ENCODE measurements around the gene SMAD5. TPM values are rescaled to one million over a fixed set of nuclear protein-coding genes. Genes with fewer than 3 reads are reported as not detected.

The SMAD5 gene
- total RNA-seq, 3 donors from 2014 or later: 3.5 to 10.1 (median 6.0) TPM

DNA sequence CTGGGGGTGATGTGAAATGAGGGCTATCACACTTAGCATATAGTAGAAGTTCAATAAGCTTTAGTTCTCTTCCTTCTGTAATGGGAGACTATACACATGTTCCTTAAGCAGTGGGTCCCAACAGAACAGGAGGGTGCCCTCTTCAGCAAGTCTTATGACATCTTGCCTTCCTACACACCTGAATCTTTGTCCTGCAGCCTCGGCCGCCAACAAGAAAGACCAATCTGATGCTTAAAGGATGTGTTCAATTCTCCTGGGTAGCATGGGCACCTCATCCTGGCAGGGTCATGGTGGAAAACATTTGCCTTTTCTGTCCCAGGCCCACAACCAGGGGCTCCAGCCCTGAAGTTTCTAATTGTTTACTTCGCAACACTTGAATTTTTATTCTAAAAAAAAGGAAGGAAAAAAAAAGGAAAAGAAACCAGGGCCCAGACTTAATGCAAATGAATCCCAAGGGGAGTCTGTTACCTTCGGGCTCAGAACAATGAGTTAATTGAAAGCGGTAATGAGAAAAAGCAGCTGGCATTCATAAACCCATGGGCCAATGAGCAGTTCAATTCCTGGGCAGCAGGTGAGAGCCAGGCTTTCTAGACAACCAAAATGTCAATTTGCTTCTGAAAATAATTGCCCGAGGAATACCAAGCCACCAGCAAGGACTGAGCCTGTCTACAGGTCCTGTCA is 26.2 kb upstream of the SMAD5 start:
- DNase-seq: no peak
- H3K9me3 Mint-ChIP-seq: no peaks in the 10 kb centered on the region
- no peak for ATAC-seq
- H3K27me3 Mint-ChIP-seq (ENCODE audit: low read depth): peaks cover 2% of the 10 kb centered on the region
- H3K4me3 Mint-ChIP-seq: no peak overlapping the region
- no peaks in the 10 kb centered on the region for H3K4me1 Mint-ChIP-seq (ENCODE audit: low read depth)
- no peaks in the 10 kb centered on the region for H3K36me3 Mint-ChIP-seq (ENCODE audit: insufficient read depth)

DNA sequence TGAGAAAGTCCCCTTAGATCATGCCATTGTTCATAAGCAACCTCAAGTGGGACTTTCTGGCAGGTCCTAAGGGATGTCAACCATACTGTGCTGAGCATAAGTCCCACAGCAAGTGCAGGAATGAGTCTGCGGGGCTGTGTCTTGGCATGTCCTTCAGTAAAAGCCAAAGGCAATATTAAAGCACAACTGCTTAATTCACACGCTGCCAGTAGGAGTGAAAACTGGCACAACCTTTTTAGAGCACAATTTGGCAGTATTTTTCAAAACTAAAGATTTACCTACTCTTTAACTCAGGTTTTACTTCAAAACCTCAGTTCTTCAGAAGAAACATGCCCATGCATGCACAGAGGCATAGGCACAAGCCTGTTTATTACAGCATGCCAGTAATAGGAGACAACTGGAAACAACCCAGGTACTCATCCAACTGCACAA is 24.4 kb upstream of the SMAD5 start:
- ATAC-seq: no peak
- H3K4me1 Mint-ChIP-seq (ENCODE audit: low read depth): no peaks in the 10 kb centered on the region
- H3K9me3 Mint-ChIP-seq: no peaks in the 10 kb centered on the region

GRCh38 chr5:136108766-136109165 is 23.9 kb upstream of the SMAD5 start:
- Mint-ChIP-seq H3K27me3 (ENCODE audit: low read depth) (peaks cover 11% of the 10 kb centered on the region), H3K4me3 (no peak overlapping the region), H3K9me3 (no peaks in the 10 kb centered on the region), H3K4me1 (ENCODE audit: low read depth) (no peaks in the 10 kb centered on the region), H3K36me3 (ENCODE audit: insufficient read depth) (no peaks in the 10 kb centered on the region)
- no peak for ATAC-seq
- no peak for DNase-seq

More for the DNA sequence above, 24.4 kb upstream of the SMAD5 start:
- Mint-ChIP-seq H3K4me3 (no peak overlapping the region), H3K36me3 (ENCODE audit: insufficient read depth) (no peaks in the 10 kb centered on the region), H3K27me3 (ENCODE audit: low read depth) (peaks cover 8% of the 10 kb centered on the region)
- no peak for DNase-seq

DNA sequence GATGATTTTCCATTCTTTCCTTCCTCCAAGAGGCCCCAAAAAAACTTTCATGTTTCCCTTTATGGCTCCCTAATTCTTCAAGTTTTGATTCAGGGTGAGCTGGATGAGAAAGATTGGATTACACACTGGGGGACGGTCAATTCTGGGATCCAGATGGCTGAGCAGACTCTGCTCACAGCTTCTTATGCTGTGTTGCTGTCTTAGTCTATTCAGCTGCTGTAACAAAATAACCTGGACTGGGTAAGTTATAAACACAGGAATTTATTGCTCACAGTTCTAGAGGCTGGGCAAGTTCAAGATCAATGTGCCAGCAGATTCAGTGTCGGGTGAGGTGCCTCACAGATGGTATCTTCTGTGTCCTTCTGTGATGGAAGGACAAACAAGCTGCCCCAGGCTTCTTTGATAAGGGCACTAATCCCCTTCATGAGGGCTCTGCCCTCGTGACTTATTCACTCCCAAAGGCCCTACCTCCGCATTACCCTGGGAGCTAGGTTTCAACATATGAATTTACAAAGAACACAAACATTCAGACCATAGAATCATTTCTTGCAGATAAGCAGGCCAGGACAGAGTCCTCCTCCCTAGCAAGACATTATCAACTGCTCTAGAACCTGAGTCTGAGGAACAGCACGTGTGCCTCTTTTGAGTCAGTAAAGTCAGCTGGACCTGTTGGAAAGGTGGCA is 23.1 kb upstream of the SMAD5 start:
- no peak for DNase-seq
- no peaks in the 10 kb centered on the region for H3K36me3 Mint-ChIP-seq (ENCODE audit: insufficient read depth)
- H3K4me3 Mint-ChIP-seq: no peak overlapping the region
- no peaks in the 10 kb centered on the region for H3K9me3 Mint-ChIP-seq
- peaks cover 11% of the 10 kb centered on the region for H3K27me3 Mint-ChIP-seq (ENCODE audit: low read depth)
- H3K4me1 Mint-ChIP-seq (ENCODE audit: low read depth): no peaks in the 10 kb centered on the region
- no peak for ATAC-seq

DNA sequence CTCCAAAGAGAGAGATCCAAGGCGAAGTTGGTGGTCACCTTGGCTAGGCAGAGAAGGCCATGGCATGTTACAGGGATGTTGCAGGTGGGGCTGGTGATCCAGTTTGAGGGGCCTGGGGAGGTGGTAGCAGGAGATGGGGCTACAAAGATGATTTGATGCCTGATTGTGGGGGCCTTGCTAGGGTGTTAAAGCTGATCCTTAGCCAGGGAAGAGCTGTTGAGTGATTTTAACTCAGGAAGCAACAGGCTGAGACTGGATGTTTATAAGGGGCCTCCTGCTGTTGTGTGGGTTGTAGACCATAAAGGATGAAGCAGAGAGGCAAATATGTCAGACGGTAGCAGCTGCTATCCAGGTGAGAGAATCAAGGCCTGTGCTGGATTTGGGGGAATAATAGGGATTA is 19.0 kb upstream of the SMAD5 start:
- DNase-seq (no peak), ATAC-seq (no peak)
- H3K9me3 Mint-ChIP-seq: no peaks in the 10 kb centered on the region
- peaks cover 12% of the 10 kb centered on the region for H3K27me3 Mint-ChIP-seq (ENCODE audit: low read depth)
- no peaks in the 10 kb centered on the region for H3K4me1 Mint-ChIP-seq (ENCODE audit: low read depth)
- H3K4me3 Mint-ChIP-seq: no peak overlapping the region
- H3K36me3 Mint-ChIP-seq (ENCODE audit: insufficient read depth): no peaks in the 10 kb centered on the region

GRCh38 chr5:136114414-136115125 is 18.1 kb upstream of the SMAD5 start:
- Mint-ChIP-seq H3K27me3 (ENCODE audit: low read depth) (peaks cover 12% of the 10 kb centered on the region), H3K4me3 (no peak overlapping the region), H3K4me1 (ENCODE audit: low read depth) (no peaks in the 10 kb centered on the region), H3K36me3 (ENCODE audit: insufficient read depth) (no peaks in the 10 kb centered on the region), H3K9me3 (no peaks in the 10 kb centered on the region)
- DNase-seq (no peak), ATAC-seq (no peak)

DNA sequence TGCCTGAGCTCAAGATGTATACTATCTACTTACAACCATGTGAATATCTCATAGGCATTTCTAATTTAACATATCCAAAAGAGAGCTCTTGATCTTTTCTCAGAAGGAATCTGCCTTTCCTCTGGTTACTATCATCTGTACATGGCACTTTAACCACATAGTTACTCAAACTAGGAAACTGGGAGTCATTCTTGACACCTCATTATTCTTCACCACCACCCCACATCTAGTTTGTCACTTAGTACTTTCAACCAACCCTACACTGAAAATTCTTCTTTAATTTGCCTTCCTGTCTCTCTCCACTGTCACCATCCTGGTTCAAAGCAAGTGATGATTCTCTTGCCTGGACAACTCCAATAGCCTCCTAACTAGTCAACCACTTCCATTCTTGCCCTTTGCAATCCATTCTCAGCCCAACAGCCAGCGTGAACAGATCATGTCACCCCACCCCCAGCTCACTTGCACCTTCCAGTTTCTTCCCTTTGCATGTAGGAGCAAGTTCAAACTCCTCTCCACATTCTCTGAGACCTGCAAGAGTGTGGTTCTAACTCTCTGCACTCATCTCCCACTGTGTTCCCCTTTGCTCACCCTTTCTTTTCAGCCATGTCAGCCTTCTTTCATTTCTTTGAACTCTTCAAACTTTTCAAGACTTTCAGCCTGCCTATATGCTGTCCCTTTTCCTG is 17.3 kb upstream of the SMAD5 start:
- no peaks in the 10 kb centered on the region for H3K4me1 Mint-ChIP-seq (ENCODE audit: low read depth)
- no peak overlapping the region for H3K4me3 Mint-ChIP-seq
- ATAC-seq (peak; percentile 58 to 61), DNase-seq (no peak)
- H3K27me3 Mint-ChIP-seq (ENCODE audit: low read depth): peaks cover 12% of the 10 kb centered on the region
- no peaks in the 10 kb centered on the region for H3K9me3 Mint-ChIP-seq
- H3K36me3 Mint-ChIP-seq (ENCODE audit: insufficient read depth): no peaks in the 10 kb centered on the region

GRCh38 chr5:136120529-136120928 is 12.1 kb upstream of the SMAD5 start:
- Mint-ChIP-seq H3K27me3 (ENCODE audit: low read depth) (peaks cover 7% of the 10 kb centered on the region), H3K4me3 (no peak overlapping the region), H3K36me3 (ENCODE audit: insufficient read depth) (no peaks in the 10 kb centered on the region), H3K4me1 (ENCODE audit: low read depth) (no peaks in the 10 kb centered on the region), H3K9me3 (no peaks in the 10 kb centered on the region)
- ATAC-seq: no peak
- DNase-seq: no peak

GRCh38 chr5:136123236-136123768 is 9.3 kb upstream of the SMAD5 start:
- H3K4me1 Mint-ChIP-seq (ENCODE audit: low read depth): no peaks in the 10 kb centered on the region
- peak in 1 of 2 donors; percentile 63 for ATAC-seq
- no peaks in the 10 kb centered on the region for H3K36me3 Mint-ChIP-seq (ENCODE audit: insufficient read depth)
- no peak for DNase-seq
- H3K9me3 Mint-ChIP-seq: no peaks in the 10 kb centered on the region
- no peak overlapping the region for H3K4me3 Mint-ChIP-seq
- peaks cover 22% of the 10 kb centered on the region for H3K27me3 Mint-ChIP-seq (ENCODE audit: low read depth)

DNA sequence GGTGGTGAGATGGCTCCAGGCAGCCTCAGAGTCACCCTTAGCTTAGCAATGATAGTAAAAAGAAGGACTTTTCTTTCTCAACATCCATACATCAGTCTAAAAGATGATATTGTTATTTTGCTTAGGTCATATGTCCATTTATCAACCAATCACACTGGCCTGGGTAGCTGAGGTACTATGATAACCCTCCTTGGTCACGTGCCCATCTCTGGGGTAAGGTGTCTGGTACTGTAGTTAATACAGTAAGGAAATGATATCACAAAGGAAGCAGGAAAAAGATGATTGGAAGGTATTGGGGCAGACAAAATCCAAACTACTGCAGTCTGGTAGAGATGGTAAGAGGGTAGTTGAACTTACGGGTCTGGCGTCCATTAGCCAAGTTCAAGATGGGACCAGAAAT is 5.1 kb upstream of the SMAD5 start:
- H3K27me3 Mint-ChIP-seq (ENCODE audit: low read depth): peaks cover 40% of the 10 kb centered on the region
- no peaks in the 10 kb centered on the region for H3K9me3 Mint-ChIP-seq
- H3K4me1 Mint-ChIP-seq (ENCODE audit: low read depth): peaks cover 3% of the 10 kb centered on the region
- ATAC-seq (no peak), DNase-seq (no peak)
- no peak overlapping the region for H3K4me3 Mint-ChIP-seq
- no peaks in the 10 kb centered on the region for H3K36me3 Mint-ChIP-seq (ENCODE audit: insufficient read depth)

DNA sequence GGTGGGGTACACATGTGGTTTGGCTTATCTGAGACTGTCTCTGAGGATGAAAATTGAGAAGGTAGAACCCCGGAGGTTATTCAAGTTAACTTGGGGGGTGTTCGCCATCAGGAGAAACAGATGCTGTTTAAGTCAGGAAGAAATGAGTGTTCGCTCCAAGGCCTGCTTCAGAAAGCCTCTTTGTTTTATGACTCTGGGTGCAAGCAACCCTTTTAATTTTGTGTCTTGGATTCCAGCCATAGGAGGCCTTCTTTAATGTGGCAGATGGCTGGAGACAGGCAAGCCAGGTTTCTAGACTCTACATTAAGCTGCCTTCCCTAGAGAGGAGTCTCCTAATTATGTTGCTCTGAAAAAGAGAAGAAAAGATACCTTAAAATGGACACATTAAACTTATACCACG is 4.2 kb upstream of the SMAD5 start:
- Mint-ChIP-seq H3K4me1 (ENCODE audit: low read depth) (peaks cover 3% of the 10 kb centered on the region), H3K27me3 (ENCODE audit: low read depth) (peaks cover 43% of the 10 kb centered on the region), H3K4me3 (no peak overlapping the region), H3K9me3 (no peaks in the 10 kb centered on the region), H3K36me3 (ENCODE audit: insufficient read depth) (no peaks in the 10 kb centered on the region)
- ATAC-seq: no peak
- DNase-seq: no peak

GRCh38 chr5:136129445-136129844 is 3.2 kb upstream of the SMAD5 start:
- peaks cover 47% of the 10 kb centered on the region for H3K27me3 Mint-ChIP-seq (ENCODE audit: low read depth)
- H3K36me3 Mint-ChIP-seq (ENCODE audit: insufficient read depth): no peaks in the 10 kb centered on the region
- ATAC-seq: no peak
- no peak overlapping the region for H3K4me3 Mint-ChIP-seq
- no peaks in the 10 kb centered on the region for H3K9me3 Mint-ChIP-seq
- peaks cover 8% of the 10 kb centered on the region for H3K4me1 Mint-ChIP-seq (ENCODE audit: low read depth)
- DNase-seq: no peak

DNA sequence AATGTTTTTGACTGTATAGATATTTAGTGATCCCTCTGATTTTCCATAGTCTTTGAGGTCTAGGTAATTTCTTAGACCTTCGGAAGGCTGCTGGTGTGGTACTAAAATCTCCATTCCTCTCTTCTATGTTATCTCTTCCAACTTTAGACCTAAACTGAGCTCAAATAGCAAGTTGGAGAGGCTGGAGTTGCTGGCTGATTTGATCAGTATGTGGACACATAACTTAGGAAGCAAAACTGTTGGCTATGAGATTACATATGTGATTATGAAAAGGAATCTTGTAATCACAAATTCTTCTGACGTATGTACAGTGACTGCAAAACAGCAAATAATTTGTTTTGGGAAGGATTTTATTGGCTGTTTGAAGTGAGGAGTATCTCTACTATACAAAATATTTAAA is 2.1 kb upstream of the SMAD5 start:
- DNase-seq (no peak), ATAC-seq (no peak)
- H3K27me3 Mint-ChIP-seq (ENCODE audit: low read depth): peaks cover 45% of the 10 kb centered on the region
- no peaks in the 10 kb centered on the region for H3K9me3 Mint-ChIP-seq
- H3K4me1 Mint-ChIP-seq (ENCODE audit: low read depth): peaks cover 16% of the 10 kb centered on the region
- H3K4me3 Mint-ChIP-seq: no peak overlapping the region
- peaks cover 1% of the 10 kb centered on the region for H3K36me3 Mint-ChIP-seq (ENCODE audit: insufficient read depth)

DNA sequence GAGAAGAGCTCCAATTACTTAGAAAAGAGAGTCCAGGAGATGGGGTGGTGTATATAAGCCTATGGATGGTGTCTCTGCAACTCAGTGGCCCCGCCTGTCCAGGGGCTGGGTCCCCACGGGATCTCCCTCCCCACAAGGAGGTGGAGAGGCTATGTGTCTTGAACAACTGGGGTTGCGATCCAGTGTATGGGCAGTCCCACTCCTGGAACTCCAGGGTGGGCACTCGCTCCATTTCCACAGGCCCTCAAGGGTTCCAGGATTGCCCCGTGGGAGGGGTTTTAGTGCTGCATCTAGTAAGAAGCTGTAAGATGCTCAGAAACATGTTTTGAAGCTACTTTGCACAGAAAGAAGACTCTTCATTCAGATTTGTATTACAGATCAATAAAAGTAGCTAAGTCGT is 558 bp upstream of the SMAD5 start:
- Mint-ChIP-seq H3K27me3 (ENCODE audit: low read depth) (peaks cover 38% of the 10 kb centered on the region), H3K36me3 (ENCODE audit: insufficient read depth) (peaks cover 1% of the 10 kb centered on the region), H3K4me1 (ENCODE audit: low read depth) (peaks cover 19% of the 10 kb centered on the region), H3K4me3 (peak overlapping the region; percentile 83), H3K9me3 (no peaks in the 10 kb centered on the region)
- no peak for ATAC-seq
- no peak for DNase-seq

All from activated T-cell treated with anti-CD3 and anti-CD28 coated beads, Interleukin-2, amount 50 U/mL, for 4 hours (primary cell).